ENCODE data around the gene TFEB. TPM values are rescaled to one million over a fixed set of nuclear protein-coding genes. Genes with fewer than 3 reads are reported as not detected.

Gene TFEB
- total and polyA plus RNA-seq, 4 donors = 13.3 to 38.4 (median 27.8) TPM

DNA sequence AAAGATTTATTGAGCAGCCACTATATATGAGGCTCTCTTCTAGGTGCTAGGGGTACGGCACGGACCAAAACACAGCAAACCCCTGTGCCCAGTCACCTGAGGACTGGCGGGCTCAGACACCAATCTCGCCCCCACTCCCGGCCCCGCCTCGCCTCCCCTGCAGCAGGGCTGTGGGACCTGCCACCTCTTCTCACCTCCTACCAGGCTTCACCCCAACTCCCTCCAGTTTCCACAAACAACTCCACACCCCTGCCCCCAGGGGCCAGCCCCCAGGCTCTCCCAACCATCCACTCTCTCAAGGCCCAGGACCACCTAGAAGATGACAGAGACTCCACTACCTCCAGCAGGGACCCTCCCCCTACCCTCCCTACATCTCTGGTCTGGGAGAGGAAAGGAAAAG lies 6.5 kb downstream of the TFEB start:
- WGBS, 2 donors = 96% methylated on average over 7 of the region's 7 CpGs
- Histone ChIP-seq H3K9me3 (ENCODE audit: control insufficient read depth in 4 of 4, insufficient read depth in 3 of 4, low read length in 3 of 4) (no peaks in the 10 kb centered on the region), H3K36me3 (ENCODE audit: control insufficient read depth in 4 of 4, insufficient read depth in 4 of 4, low read length in 4 of 4) (peaks cover 0 to 2% (median 0%) of the 10 kb centered on the region in 4 donors), H3K4me3 (no peak overlapping the region), H3K4me1 (ENCODE audit: control insufficient read depth in 5 of 5, insufficient read depth in 5 of 5, low read length in 5 of 5) (peaks cover 2 to 35% (median 21%) of the 10 kb centered on the region in 5 donors), H3K27me3 (ENCODE audit: control insufficient read depth in 3 of 3, insufficient read depth in 3 of 3, low read length in 2 of 3) (no peaks in the 10 kb centered on the region), H3K9ac (ENCODE audit: insufficient read depth in 1 of 2, low read length in 2 of 2) (no peak overlapping the region), H3K27ac (ENCODE audit: low read depth in 1 of 2, low read length in 1 of 2) (no peak overlapping the region)
- no peak for DNase-seq
- TF ChIP-seq, protein P1, sequence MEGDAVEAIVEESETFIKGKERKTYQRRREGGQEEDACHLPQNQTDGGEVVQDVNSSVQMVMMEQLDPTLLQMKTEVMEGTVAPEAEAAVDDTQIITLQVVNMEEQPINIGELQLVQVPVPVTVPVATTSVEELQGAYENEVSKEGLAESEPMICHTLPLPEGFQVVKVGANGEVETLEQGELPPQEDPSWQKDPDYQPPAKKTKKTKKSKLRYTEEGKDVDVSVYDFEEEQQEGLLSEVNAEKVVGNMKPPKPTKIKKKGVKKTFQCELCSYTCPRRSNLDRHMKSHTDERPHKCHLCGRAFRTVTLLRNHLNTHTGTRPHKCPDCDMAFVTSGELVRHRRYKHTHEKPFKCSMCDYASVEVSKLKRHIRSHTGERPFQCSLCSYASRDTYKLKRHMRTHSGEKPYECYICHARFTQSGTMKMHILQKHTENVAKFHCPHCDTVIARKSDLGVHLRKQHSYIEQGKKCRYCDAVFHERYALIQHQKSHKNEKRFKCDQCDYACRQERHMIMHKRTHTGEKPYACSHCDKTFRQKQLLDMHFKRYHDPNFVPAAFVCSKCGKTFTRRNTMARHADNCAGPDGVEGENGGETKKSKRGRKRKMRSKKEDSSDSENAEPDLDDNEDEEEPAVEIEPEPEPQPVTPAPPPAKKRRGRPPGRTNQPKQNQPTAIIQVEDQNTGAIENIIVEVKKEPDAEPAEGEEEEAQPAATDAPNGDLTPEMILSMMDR (IDR thresholded peaks at IDR 0.05; ENCODE audit: control extremely low read depth, extremely low read depth) = no peak
- ATAC-seq (ENCODE audit: insufficient read depth, low FRiP score) = no peak

DNA sequence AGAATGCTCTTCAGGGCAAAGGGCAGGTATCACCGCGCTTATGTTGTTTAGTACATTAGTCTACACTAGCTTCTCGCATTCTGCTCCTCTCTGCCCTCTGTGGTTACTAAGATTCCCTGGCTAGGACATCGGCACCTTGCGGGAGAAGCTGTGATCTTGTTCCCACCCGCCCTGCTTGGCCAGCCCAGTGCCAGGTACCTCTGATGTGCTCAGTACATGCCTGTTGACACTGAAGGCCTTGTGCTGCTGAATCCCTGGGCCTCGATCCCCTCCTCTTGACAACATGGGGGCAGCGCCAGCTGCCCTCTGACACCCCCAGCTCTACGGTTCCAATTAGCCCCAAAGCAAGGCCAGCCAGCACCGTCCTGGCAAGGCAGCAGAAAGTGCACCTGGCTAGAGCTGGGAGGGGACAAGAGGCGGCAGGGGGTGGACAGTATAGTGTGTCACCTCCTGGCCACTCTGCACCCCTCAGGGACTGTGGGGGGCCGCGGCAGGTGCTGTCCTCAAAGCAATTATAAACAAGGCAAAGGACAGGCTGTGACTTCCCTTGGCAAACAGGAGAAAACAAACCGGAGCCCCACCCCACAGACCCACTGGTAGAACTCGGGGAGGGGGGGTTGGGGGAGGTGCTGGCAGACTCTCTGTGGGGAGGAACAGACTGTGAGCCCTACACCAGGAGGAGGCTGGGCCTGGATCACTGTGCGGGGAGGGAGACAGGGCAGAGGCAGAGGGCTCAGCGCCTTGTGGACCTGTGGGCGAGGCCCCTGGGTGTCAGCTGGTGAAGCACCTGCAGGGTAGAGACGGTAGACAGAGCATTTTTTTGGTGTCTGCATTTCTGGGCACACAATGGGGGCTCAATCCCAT lies 7.1 kb downstream of the TFEB start:
- Histone ChIP-seq H3K9ac (ENCODE audit: insufficient read depth in 1 of 2, low read length in 2 of 2) (no peak overlapping the region), H3K4me3 (no peak overlapping the region), H3K27ac (ENCODE audit: low read depth in 1 of 2, low read length in 1 of 2) (no peak overlapping the region), H3K36me3 (ENCODE audit: control insufficient read depth in 4 of 4, insufficient read depth in 4 of 4, low read length in 4 of 4) (peaks cover 0 to 2% (median 0%) of the 10 kb centered on the region in 4 donors), H3K27me3 (ENCODE audit: control insufficient read depth in 3 of 3, insufficient read depth in 3 of 3, low read length in 2 of 3) (no peaks in the 10 kb centered on the region), H3K9me3 (ENCODE audit: control insufficient read depth in 4 of 4, insufficient read depth in 3 of 4, low read length in 3 of 4) (no peaks in the 10 kb centered on the region), H3K4me1 (ENCODE audit: control insufficient read depth in 5 of 5, insufficient read depth in 5 of 5, low read length in 5 of 5) (peaks cover 4 to 37% (median 22%) of the 10 kb centered on the region in 5 donors)
- WGBS, 2 donors = 82 to 90% methylated on average over 19 of the region's 19 CpGs
- DNase-seq (no peak), ATAC-seq (ENCODE audit: insufficient read depth, low FRiP score) (no peak)
- TF ChIP-seq, protein P1 (IDR thresholded peaks at IDR 0.05; ENCODE audit: control extremely low read depth, extremely low read depth) = no peak

DNA sequence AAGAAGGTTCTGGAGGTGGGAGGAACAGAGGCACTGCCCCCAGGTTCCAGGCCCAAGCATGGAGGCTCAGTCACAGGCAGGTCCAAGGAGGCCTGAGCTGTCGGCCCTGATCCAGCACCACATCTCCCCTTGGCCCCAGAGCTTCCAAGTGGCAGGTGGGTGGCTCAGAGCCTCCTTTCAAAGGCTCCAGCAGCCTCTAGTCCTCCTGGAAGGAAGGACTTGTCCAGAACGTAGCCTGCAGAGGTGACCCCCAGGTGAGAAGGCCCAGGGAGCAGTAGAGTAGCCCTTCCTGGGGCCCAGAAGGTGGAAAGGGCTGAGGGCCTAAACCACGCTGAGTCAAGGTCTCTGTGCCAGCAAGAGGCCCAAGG lies 7.7 kb downstream of the TFEB start:
- Histone ChIP-seq H3K27ac (ENCODE audit: low read depth in 1 of 2, low read length in 1 of 2) (no peak overlapping the region), H3K9me3 (ENCODE audit: control insufficient read depth in 4 of 4, insufficient read depth in 3 of 4, low read length in 3 of 4) (no peaks in the 10 kb centered on the region), H3K4me1 (ENCODE audit: control insufficient read depth in 5 of 5, insufficient read depth in 5 of 5, low read length in 5 of 5) (peaks cover 7 to 41% (median 21%) of the 10 kb centered on the region in 5 donors), H3K9ac (ENCODE audit: insufficient read depth in 1 of 2, low read length in 2 of 2) (no peak overlapping the region), H3K27me3 (ENCODE audit: control insufficient read depth in 3 of 3, insufficient read depth in 3 of 3, low read length in 2 of 3) (no peaks in the 10 kb centered on the region), H3K4me3 (no peak overlapping the region), H3K36me3 (ENCODE audit: control insufficient read depth in 4 of 4, insufficient read depth in 4 of 4, low read length in 4 of 4) (peaks cover 0 to 2% (median 0%) of the 10 kb centered on the region in 4 donors)
- TF ChIP-seq, protein P1 (IDR thresholded peaks at IDR 0.05; ENCODE audit: control extremely low read depth, extremely low read depth) = no peak
- no peak for ATAC-seq (ENCODE audit: insufficient read depth, low FRiP score)
- no peak for DNase-seq
- 93 to 97% methylated on average over 3 of the region's 3 CpGs for WGBS, 2 donors

Measured in lung (tissue), 12 donors.